ENCODE results near the gene WRAP73. TPM values are rescaled to one million over a fixed set of nuclear protein-coding genes. Genes with fewer than 3 reads are reported as not detected.

WRAP73 gene
- total RNA-seq, 6 donors from 2014 or later = 14.0 to 33.5 (median 19.9) TPM

GRCh38 chr1:3675436-3675835 is 25.5 kb upstream of the WRAP73 start:
- ATAC-seq (ENCODE audit: low FRiP score in 2 of 2) (no peak), DNase-seq (peak in 1 of 2 donors; percentile 67)
- Histone ChIP-seq H3K27me3 (no peaks in the 10 kb centered on the region), H3K36me3 (no peaks in the 10 kb centered on the region), H3K4me1 (peaks cover 6 to 17% (median 12%) of the 10 kb centered on the region in 4 donors), H3K4me3 (no peak overlapping the region), H3K9me3 (no peaks in the 10 kb centered on the region), H3K27ac (no peak overlapping the region)
- TF ChIP-seq POLR2AphosphoS5 (IDR thresholded peaks at IDR 0.05) (no peak), EP300 (IDR thresholded peaks at IDR 0.05) (no peak), CTCF (IDR thresholded peaks at IDR 0.05) (no peak), POLR2A (IDR thresholded peaks at IDR 0.05) (no peak)
- WGBS, 2 donors = 74% methylated on average over 4 to 6 of the region's 11 CpGs

- Histone ChIP-seq H3K4me3 (peak overlapping the region in 1 of 4 donors; percentile 39), H3K27ac (no peak overlapping the region), H3K9me3 (no peaks in the 10 kb centered on the region), H3K36me3 (no peaks in the 10 kb centered on the region), H3K27me3 (no peaks in the 10 kb centered on the region), H3K4me1 (peaks cover 9 to 19% (median 14%) of the 10 kb centered on the region in 4 donors)
- DNase-seq (peak in 1 of 2 donors; percentile 69), ATAC-seq (ENCODE audit: low FRiP score in 2 of 2) (no peak)
- 70% methylated on average over 20 of the region's 30 CpGs; no CpG with 5 or more reads in 1 of the 2 donors for WGBS, 2 donors
- no peak for TF ChIP-seq EP300 (IDR thresholded peaks at IDR 0.05)
- no peak for TF ChIP-seq POLR2AphosphoS5 (IDR thresholded peaks at IDR 0.05)
- no peak for TF ChIP-seq CTCF (IDR thresholded peaks at IDR 0.05)
- TF ChIP-seq POLR2A (IDR thresholded peaks at IDR 0.05) = no peak
Measured at GRCh38 chr1:3674100-3675094, 24.5 kb upstream of the WRAP73 start.

GRCh38 chr1:3673381-3674099 is 23.6 kb upstream of the WRAP73 start:
- ATAC-seq (ENCODE audit: low FRiP score in 2 of 2) (no peak), DNase-seq (peak in 1 of 2 donors; percentile 48)
- H3K9me3 ChIP-seq = no peaks in the 10 kb centered on the region
- H3K27me3 ChIP-seq = no peaks in the 10 kb centered on the region
- TF ChIP-seq POLR2AphosphoS5 (IDR thresholded peaks at IDR 0.05) (no peak), CTCF (IDR thresholded peaks at IDR 0.05) (no peak), POLR2A (IDR thresholded peaks at IDR 0.05) (no peak), EP300 (IDR thresholded peaks at IDR 0.05) (no peak)
- H3K36me3 ChIP-seq = no peaks in the 10 kb centered on the region
- WGBS, 2 donors = 81 to 93% methylated on average over 21 to 25 of the region's 25 CpGs
- no peak overlapping the region for H3K27ac ChIP-seq
- peaks cover 11 to 20% (median 19%) of the 10 kb centered on the region in 4 donors for H3K4me1 ChIP-seq
- no peak overlapping the region for H3K4me3 ChIP-seq

- no peaks in the 10 kb centered on the region for H3K27me3 ChIP-seq
- no peak for TF ChIP-seq EP300 (IDR thresholded peaks at IDR 0.05)
- TF ChIP-seq CTCF (IDR thresholded peaks at IDR 0.05) = no peak
- TF ChIP-seq POLR2A (IDR thresholded peaks at IDR 0.05) = no peak
- no peak for TF ChIP-seq POLR2AphosphoS5 (IDR thresholded peaks at IDR 0.05)
- no peaks in the 10 kb centered on the region for H3K9me3 ChIP-seq
- 81 to 92% methylated on average over 14 to 17 of the region's 17 CpGs for WGBS, 2 donors
- H3K27ac ChIP-seq = no peak overlapping the region
- H3K4me1 ChIP-seq = peaks cover 15 to 23% (median 19%) of the 10 kb centered on the region in 4 donors
- DNase-seq (peak in 1 of 2 donors; percentile 56), ATAC-seq (ENCODE audit: low FRiP score in 2 of 2) (no peak)
- H3K36me3 ChIP-seq = no peaks in the 10 kb centered on the region
- no peak overlapping the region for H3K4me3 ChIP-seq
Measured at GRCh38 chr1:3672971-3673361, 23.1 kb upstream of the WRAP73 start.
